ENCODE measurements around the gene MGLL.
"Not testable (repeated sequence)": the region's sequence is repeated elsewhere in the genome, so short reads cannot be mapped to it uniquely, and the experiment has no call there.

MGLL gene

DNA sequence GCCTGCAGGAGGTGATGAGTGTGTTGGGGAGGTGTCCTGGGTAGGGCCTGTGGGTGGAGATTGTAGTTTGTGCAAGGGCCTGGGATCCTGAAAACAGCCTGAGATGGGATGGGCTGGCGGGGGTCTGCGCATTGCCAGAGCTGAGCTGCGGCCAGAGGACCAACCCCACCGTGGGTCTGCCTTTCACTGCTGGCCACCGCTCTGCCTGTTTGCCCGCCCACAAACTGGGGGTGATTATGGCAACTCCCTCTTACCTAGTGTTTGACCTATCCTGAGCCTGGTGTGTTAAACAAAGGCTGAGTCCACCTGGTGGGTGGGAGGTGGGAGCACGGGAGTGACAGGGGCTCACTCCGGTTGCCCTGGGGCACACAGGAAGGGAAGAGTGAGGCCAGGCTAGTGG is 139.8 kb downstream of the MGLL start:
- H3K27ac ChIP-seq: no peak overlapping the region
- TF ChIP-seq, protein P1, sequence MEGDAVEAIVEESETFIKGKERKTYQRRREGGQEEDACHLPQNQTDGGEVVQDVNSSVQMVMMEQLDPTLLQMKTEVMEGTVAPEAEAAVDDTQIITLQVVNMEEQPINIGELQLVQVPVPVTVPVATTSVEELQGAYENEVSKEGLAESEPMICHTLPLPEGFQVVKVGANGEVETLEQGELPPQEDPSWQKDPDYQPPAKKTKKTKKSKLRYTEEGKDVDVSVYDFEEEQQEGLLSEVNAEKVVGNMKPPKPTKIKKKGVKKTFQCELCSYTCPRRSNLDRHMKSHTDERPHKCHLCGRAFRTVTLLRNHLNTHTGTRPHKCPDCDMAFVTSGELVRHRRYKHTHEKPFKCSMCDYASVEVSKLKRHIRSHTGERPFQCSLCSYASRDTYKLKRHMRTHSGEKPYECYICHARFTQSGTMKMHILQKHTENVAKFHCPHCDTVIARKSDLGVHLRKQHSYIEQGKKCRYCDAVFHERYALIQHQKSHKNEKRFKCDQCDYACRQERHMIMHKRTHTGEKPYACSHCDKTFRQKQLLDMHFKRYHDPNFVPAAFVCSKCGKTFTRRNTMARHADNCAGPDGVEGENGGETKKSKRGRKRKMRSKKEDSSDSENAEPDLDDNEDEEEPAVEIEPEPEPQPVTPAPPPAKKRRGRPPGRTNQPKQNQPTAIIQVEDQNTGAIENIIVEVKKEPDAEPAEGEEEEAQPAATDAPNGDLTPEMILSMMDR (conservative IDR thresholded peaks at IDR 0.05): no peak
- no peak for TF ChIP-seq ZFX (IDR thresholded peaks at IDR 0.05)

DNA sequence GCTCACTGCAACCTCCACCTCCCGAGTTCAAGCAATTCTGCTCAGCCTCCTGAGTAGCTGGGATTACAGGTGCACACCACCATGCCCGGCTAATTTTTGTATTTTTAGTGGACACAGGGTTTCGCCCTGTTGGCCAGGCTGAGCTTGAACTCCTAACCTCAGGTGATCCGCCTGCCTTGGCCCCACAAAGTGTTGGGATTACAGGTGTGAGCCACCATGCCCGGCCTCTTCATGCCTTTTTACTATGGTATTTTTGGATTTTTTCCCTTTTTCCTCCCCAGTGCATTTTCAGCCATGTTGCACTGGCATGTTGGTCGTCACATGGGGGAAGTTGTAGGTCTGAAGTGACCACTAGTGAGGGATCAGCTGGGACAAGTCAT is 140.2 kb downstream of the MGLL start:
- not testable (repeated sequence) for H3K27ac ChIP-seq

DNA sequence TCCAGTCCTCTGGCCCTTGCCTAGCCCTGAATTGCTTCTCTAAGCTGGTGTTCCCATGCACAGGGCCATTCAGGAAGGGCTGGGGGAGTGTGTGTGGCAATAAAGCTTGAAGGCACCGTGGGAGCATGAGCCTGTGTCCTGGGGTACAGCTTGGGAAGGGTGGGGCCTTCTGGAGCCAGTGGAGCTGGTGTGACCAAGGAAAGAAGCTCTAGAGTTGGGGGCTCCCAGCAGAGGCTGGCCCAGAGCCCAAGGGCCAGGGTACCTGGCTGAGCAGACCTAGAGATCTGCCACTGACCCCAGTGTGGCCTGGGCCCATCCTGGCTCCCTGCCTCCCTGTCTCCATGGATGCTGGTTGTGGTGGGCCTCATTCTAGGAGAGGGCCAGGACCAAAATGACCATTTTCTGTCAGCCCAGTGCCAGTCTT is 141.5 kb downstream of the MGLL start:
- TF ChIP-seq, protein P1 (conservative IDR thresholded peaks at IDR 0.05): no peak
- TF ChIP-seq ZFX (IDR thresholded peaks at IDR 0.05): no peak
- H3K27ac ChIP-seq: no peak overlapping the region

DNA sequence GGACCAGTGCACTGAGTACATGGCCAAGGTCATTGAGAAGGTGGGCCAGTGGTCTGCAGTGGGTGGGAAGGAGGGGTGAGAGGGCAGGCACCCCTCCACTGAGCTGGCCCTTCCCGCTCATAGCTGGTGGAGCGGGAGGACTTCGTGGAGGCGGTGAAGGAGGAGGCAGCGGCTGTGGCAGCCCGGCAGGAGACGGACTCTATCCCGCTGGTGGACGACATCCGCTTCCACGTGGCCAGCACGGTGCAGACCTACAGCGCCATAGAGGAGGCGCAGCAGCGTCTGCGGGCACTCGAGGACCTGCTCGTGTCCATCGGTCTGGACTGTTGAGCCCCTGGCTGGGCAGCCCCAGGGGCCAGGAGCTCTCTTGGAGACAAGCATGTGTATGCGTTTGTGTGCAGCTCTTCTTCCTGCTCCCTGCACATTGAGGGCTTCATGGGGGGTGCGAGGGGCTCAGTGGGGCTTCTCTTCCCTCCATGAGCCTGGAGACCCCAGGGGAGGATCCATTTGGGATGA is 142.1 kb downstream of the MGLL start:
- no peak overlapping the region for H3K27ac ChIP-seq
- TF ChIP-seq, protein P1 (conservative IDR thresholded peaks at IDR 0.05): no peak
- TF ChIP-seq ZFX (IDR thresholded peaks at IDR 0.05): no peak

DNA sequence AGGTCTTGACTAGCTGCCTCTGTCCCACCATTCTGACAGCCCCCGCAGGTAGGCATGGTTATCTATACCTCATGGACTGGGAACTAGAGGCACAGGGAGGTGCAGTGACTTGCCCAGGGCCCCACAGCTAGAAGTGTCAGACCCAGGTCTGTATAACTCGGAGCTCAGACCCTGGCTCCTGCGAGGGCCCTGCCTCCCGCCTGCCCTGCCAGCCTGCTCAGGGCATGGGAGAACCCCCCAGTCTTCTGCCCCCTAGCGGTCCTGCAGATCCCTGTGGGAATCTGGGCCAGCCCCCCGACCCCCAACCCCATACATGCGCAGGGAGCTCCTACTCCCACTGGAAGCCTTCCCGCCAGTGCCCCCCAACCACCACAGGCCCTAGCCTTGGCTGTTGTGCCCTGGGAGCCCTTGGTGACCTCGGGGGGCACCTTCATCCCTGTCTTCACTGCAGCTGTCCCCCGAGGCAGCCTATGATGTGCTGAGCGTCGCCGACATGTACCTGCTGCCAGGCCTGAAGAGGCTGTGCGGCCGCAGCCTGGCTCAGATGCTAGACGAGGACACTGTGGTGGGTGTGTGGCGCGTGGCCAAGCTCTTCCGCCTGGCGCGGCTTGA is 142.7 kb downstream of the MGLL start:
- H3K27ac ChIP-seq: no peak overlapping the region
- TF ChIP-seq, protein P1 (conservative IDR thresholded peaks at IDR 0.05): no peak; the same call in 1 of the 2 replicates
- TF ChIP-seq ZFX (IDR thresholded peaks at IDR 0.05): no peak

DNA sequence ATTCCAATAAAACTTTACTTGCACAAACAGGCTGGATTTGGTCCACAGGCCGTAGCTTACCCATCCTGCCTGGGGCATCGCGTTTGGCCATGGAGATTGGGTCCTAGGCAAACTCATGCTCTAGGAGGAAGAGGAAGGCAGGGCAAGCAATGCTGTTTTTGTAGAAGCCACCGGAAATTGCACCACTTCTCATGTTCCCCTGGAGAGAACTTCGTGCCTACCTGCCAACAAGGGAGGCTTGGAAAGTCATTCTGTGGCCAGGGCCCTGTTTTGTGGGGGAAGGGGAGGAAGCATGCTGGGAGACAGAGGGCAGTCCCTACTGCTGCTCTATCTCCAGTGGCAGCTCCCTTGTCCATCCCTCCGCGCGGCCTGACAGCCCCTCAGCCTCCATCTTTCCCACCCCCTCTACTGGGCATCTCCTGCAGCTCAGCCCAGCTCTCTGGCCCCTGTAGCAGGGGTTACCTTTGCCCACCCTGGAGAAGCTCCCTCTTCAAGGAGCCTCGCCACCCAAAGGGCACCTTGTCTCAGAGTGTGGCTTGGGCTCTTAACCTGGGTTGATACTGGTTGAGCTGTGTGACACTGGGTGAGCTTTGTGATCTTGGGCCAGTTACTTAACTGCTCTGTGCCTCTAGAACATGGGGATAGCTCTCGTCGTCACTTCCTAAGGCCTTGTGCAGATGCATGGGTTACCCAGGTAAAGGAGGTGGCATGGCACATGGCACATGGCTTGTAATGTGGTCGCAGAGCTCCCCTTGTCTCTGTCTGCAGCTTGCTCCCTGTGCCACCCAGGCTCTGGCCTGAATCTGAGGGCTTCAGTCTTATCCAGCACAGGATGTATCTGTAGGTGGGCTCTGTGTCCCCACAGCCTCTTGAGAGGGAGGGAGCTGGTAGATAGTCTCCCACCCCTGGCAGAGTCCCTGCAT is 143.4 kb downstream of the MGLL start:
- no peak overlapping the region for H3K27ac ChIP-seq
- TF ChIP-seq ZFX (IDR thresholded peaks at IDR 0.05): no peak
- TF ChIP-seq, protein P1 (conservative IDR thresholded peaks at IDR 0.05): no peak

DNA sequence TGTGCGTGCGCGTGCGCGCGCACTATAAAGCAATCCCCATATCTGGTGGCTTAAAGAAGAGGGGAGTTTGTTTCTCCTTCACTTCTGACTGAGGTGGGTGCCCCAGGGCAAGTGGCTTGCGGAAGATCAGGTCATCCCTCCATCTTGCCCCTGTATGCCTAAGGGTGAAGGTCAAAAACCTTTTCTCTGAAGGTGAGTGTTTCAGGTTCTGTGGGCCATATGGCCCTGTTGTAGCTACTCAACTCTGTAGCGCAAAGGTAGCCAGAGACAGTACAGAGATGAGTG is 144.1 kb downstream of the MGLL start:
- no peak for TF ChIP-seq ZFX (IDR thresholded peaks at IDR 0.05)
- TF ChIP-seq, protein P1 (conservative IDR thresholded peaks at IDR 0.05): no peak
- H3K27ac ChIP-seq: no peak overlapping the region

All from C4-2B (cell line).